ENCODE results near the gene QTRT2. TPM values are rescaled to one million over a fixed set of nuclear protein-coding genes. Genes with fewer than 3 reads are reported as not detected.

Gene QTRT2
- total and polyA plus RNA-seq, 2 of the 8 experiments (the other 6 are each of a cell fraction or from before 2014, with no cell fraction given): 13.3 to 54.5 TPM

- TF ChIP-seq CHD7 (IDR thresholded peaks at IDR 0.05; ENCODE audit: insufficient replicate concordance, low read length) (no peak), BRCA1 (IDR thresholded peaks at IDR 0.05; ENCODE audit: low read depth, low read length) (no peak), SP1 (IDR thresholded peaks at IDR 0.05; ENCODE audit: low read depth, low read length) (no peak), KDM4A (IDR thresholded peaks at IDR 0.05; ENCODE audit: low read depth, low read length, severe bottlenecking) (no peak), ATF3 (IDR thresholded peaks at IDR 0.05; ENCODE audit: insufficient read depth, low read depth, low read length) (no peak), CEBPB (IDR thresholded peaks at IDR 0.05; ENCODE audit: low read depth, low read length) (no peak), SAP30 (IDR thresholded peaks at IDR 0.05; ENCODE audit: insufficient read depth, insufficient replicate concordance, low read length) (no peak), EZH2 (IDR thresholded peaks at IDR 0.05; ENCODE audit: low read depth, low read length, severe bottlenecking) (no peak), USF2 (IDR thresholded peaks at IDR 0.05; ENCODE audit: low read length) (no peak)
Measured at GRCh38 chr3:114128231-114128630, 71.7 kb downstream of the QTRT2 start (continued).

Data from H1 (cell line).